Measurements from ENCODE around the gene GALK1. TPM values are rescaled to one million over a fixed set of nuclear protein-coding genes. Genes with fewer than 3 reads are reported as not detected.
A peak's percentile ranks its signal among the peaks of the same experiment; 100 is the strongest.

The GALK1 gene
- total RNA-seq, 1 experiment from 2014 or later, result 35.8 TPM

GRCh38 chr17:75793460-75793859, 28.5 kb upstream of the GALK1 start:
- Histone ChIP-seq H3K9me3 (ENCODE audit: control insufficient read depth, insufficient read depth, low read depth, low read length) (no peaks in the 10 kb centered on the region), H3K4me3 (ENCODE audit: low read depth in 2 of 2, low read length in 2 of 2) (no peak overlapping the region), H3K27ac (ENCODE audit: low read length) (no peak overlapping the region), H3K27me3 (ENCODE audit: control insufficient read depth, insufficient read depth, low read length) (no peaks in the 10 kb centered on the region), H3K4me1 (ENCODE audit: control insufficient read depth, insufficient read depth, low read length) (no peaks in the 10 kb centered on the region), H3K36me3 (ENCODE audit: control insufficient read depth, insufficient read depth, low read length) (no peaks in the 10 kb centered on the region)
- in situ Hi-C loops (cut with HindIII; ENCODE audit: low pct_unique_long_range_greater_than_20kb, low sequenced_read_pairs) (no loop called here), intact Hi-C loops (cut with micrococcal nuclease; ENCODE audit: unreplicated experiment) (no loop called here)
- TSS peak; percentile 15 for BruUV-seq (replicated peaks)
- DNase-seq (ENCODE audit: low read depth, low spot score) (no peak), ATAC-seq (no peak)
- CTCF ChIA-PET, result no interaction called here
- TF ChIP-seq REST (IDR thresholded peaks at IDR 0.05; ENCODE audit: insufficient read depth in 1 of 2, low read depth in 2 of 2, low read length in 1 of 2) (no peak), CTCF (IDR thresholded peaks at IDR 0.05) (no peak), POLR2AphosphoS5 (IDR thresholded peaks at IDR 0.05; ENCODE audit: low read depth, low read length) (no peak), SIN3A (IDR thresholded peaks at IDR 0.05; ENCODE audit: borderline replicate concordance, insufficient read depth, low read depth, low read length) (no peak), TCF7L2 (IDR thresholded peaks at IDR 0.05; ENCODE audit: low read depth, low read length) (no peak)
- POLR2A ChIA-PET, result interaction anchor here (0.6 kb wide), 1 partner anchor 11 kb away, joined by 4 read pairs; no protein-coding TSS in a partner anchor

GRCh38 chr17:75791254-75791653, 26.3 kb upstream of the GALK1 start:
- POLR2A ChIA-PET, result no interaction called here
- Histone ChIP-seq H3K4me1 (ENCODE audit: control insufficient read depth, insufficient read depth, low read length) (peaks cover 8% of the 10 kb centered on the region; the same call in 1 of the 2 replicates), H3K27ac (ENCODE audit: low read length) (no peak overlapping the region), H3K36me3 (ENCODE audit: control insufficient read depth, insufficient read depth, low read length) (no peaks in the 10 kb centered on the region), H3K4me3 (ENCODE audit: low read depth in 2 of 2, low read length in 2 of 2) (no peak overlapping the region), H3K9me3 (ENCODE audit: control insufficient read depth, insufficient read depth, low read depth, low read length) (no peaks in the 10 kb centered on the region), H3K27me3 (ENCODE audit: control insufficient read depth, insufficient read depth, low read length) (no peaks in the 10 kb centered on the region)
- ATAC-seq (no peak), DNase-seq (ENCODE audit: low read depth, low spot score) (no peak)
- no TSS peak for BruUV-seq (replicated peaks)
- in situ Hi-C loops (cut with HindIII; ENCODE audit: low pct_unique_long_range_greater_than_20kb, low sequenced_read_pairs), result no loop called here
- TF ChIP-seq REST (IDR thresholded peaks at IDR 0.05; ENCODE audit: insufficient read depth in 1 of 2, low read depth in 2 of 2, low read length in 1 of 2), result no peak
- no peak for TF ChIP-seq CTCF (IDR thresholded peaks at IDR 0.05)
- no peak for TF ChIP-seq TCF7L2 (IDR thresholded peaks at IDR 0.05; ENCODE audit: low read depth, low read length)
- TF ChIP-seq POLR2AphosphoS5 (IDR thresholded peaks at IDR 0.05; ENCODE audit: low read depth, low read length), result no peak
- no peak for TF ChIP-seq SIN3A (IDR thresholded peaks at IDR 0.05; ENCODE audit: borderline replicate concordance, insufficient read depth, low read depth, low read length)
- intact Hi-C loops (cut with micrococcal nuclease; ENCODE audit: unreplicated experiment), result no loop called here
- CTCF ChIA-PET, result interaction anchor here (0.6 kb wide), 1 partner anchor 26 kb away, joined by 4 read pairs; the partner anchor contains the start of gene GALK1

Data from Panc1 (cell line).